OCI-LY3 (cell line): ENCODE measurements around the gene LRRC75B.

Experiments
- H2AFZ ChIP-seq: fragments of 200-600, 300-600 bp; shearing (Covaris generic); 2 replicates; pipeline ENCODE4 v1.6.0; 2014; ENCODE audit warnings: antibody characterized with exemption, low read depth, low read length
- H3K27ac ChIP-seq: fragments of 200-600, 300-600 bp; sonication (generic); 2 replicates; pipeline ENCODE4 v1.5.1; 2014; ENCODE audit warnings: mild to moderate bottlenecking, low read length, moderate library complexity, mixed read lengths
- H3K27me3 ChIP-seq: fragments of 200-600, 300-600 bp; sonication (generic); 2 replicates; pipeline ENCODE4 v1.6.1; 2014; ENCODE audit warnings: low read depth, low read length, mixed read lengths
- H3K36me3 ChIP-seq: fragments of 200-600, 300-600 bp; sonication (generic); replicated peaks from 2 replicates; pipeline ENCODE3; 2014; ENCODE audit warnings: low read depth, low read length, mixed read lengths
- H3K4me1 ChIP-seq: fragments of 300-600, 200-600 bp; sonication (generic); 2 replicates; pipeline ENCODE4 v1.6.1; 2014; ENCODE audit warnings: low read length, mixed read lengths
- H3K4me2 ChIP-seq: fragments of 200-600, 300-600 bp; sonication (generic); 2 replicates; pipeline ENCODE4 v1.6.1; 2014; ENCODE audit warnings: low read length, mixed read lengths
- H3K4me3 ChIP-seq: fragments of 300-600, 200-600 bp; sonication (generic); 2 replicates; pipeline ENCODE4 v1.5.1; 2014; ENCODE audit warnings: antibody characterized with exemption, mild to moderate bottlenecking, low read length, moderate library complexity
- H3K79me2 ChIP-seq: fragments of 300-600, 200-600 bp; shearing (Covaris generic); 2 replicates; pipeline ENCODE4 v1.6.1; 2014; ENCODE audit warnings: mild to moderate bottlenecking, low read length, mixed read lengths
- H3K9ac ChIP-seq: fragments of 300-600, 200-600 bp; shearing (Covaris generic); 2 replicates; pipeline ENCODE4 v1.6.0; 2014; ENCODE audit warnings: mild to moderate bottlenecking, low read length, moderate library complexity
- H3K9me3 ChIP-seq: fragments of 200-600, 300-600 bp; shearing (Covaris generic); 2 replicates; pipeline ENCODE4 v1.6.1; 2014; ENCODE audit warnings: low read length, mixed read lengths; ENCODE audit not compliant: insufficient read depth
- H4K20me1 ChIP-seq: fragments of 200-600, 300-600 bp; sonication (generic); 2 replicates; pipeline ENCODE4 v1.6.1; 2016; ENCODE audit warnings: low read length, mixed read lengths; ENCODE audit not compliant: insufficient read depth
- EZH2phosphoT487 ChIP-seq: fragments of 200-600 bp; shearing (Covaris generic); IDR thresholded peaks from 2 replicates; pipeline ENCODE4 v1.6.1; 2018; ENCODE audit warnings: antibody characterized with exemption, mixed run types, low read depth
- TF ChIP-seq, protein P1 (sequence below): fragments of 200-600, 300-600 bp; sonication (generic); IDR thresholded peaks from 2 replicates; pipeline ENCODE4 v1.5.1; 2014; ENCODE audit warnings: antibody characterized with exemption, low read length, low read depth

Gene LRRC75B

DNA sequence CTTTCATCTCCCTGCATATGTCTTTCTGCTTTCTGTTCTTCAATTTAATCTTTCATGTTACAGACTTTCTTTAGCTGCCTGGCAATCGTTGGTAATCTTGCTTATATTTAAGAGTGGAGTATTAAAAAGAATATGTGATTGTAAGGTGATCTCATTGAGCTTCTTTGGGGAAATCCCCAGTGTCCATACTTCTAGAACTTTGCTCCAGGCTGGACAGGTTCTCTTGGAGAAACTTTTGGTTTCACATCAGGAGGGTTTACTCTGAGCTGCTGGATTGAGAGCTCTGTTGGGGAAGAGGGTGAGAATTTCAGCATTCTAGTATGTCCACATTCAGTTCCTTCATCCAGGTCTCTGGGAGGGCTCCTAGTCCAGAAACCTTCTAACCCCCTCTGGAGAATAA lies 16.1 kb downstream of the LRRC75B start:
- Histone ChIP-seq H2AFZ (no peak overlapping the region), H3K4me3 (no peak overlapping the region), H3K27ac (no peak overlapping the region), H3K79me2 (no peaks in the 10 kb centered on the region), H3K36me3 (peaks cover 42% of the 10 kb centered on the region), H3K9ac (no peak overlapping the region), H3K4me1 (no peaks in the 10 kb centered on the region), H4K20me1 (no peaks in the 10 kb centered on the region), H3K9me3 (no peaks in the 10 kb centered on the region), H3K4me2 (no peak overlapping the region), H3K27me3 (no peaks in the 10 kb centered on the region)
- TF ChIP-seq, protein P1, sequence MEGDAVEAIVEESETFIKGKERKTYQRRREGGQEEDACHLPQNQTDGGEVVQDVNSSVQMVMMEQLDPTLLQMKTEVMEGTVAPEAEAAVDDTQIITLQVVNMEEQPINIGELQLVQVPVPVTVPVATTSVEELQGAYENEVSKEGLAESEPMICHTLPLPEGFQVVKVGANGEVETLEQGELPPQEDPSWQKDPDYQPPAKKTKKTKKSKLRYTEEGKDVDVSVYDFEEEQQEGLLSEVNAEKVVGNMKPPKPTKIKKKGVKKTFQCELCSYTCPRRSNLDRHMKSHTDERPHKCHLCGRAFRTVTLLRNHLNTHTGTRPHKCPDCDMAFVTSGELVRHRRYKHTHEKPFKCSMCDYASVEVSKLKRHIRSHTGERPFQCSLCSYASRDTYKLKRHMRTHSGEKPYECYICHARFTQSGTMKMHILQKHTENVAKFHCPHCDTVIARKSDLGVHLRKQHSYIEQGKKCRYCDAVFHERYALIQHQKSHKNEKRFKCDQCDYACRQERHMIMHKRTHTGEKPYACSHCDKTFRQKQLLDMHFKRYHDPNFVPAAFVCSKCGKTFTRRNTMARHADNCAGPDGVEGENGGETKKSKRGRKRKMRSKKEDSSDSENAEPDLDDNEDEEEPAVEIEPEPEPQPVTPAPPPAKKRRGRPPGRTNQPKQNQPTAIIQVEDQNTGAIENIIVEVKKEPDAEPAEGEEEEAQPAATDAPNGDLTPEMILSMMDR: no peak
- TF ChIP-seq EZH2phosphoT487: no peak

DNA sequence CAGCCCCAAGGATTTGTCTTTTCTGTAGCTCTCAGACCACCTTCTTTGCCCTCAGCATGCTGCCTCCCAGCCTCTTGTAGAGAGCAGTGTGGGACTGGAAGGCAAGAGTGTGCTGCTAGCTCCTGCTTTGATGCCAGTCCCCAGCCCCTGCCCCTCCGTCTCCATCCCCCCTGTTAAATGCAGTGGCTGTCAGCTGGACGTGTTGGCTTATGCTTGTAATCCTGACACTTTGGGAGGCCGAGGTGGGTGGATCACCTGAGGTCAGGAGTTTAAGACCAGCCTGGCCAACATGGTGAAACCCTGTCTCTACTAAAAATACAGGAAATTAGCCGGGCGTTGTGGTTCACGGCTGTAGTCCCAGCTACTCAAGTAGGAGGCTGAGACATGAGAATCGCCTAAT lies 21.6 kb downstream of the LRRC75B start:
- Histone ChIP-seq H2AFZ (no peak overlapping the region), H4K20me1 (peaks cover 10% of the 10 kb centered on the region), H3K9ac (no peak overlapping the region), H3K36me3 (peaks cover 73% of the 10 kb centered on the region), H3K79me2 (peaks cover 30% of the 10 kb centered on the region), H3K27ac (no peak overlapping the region), H3K4me2 (no peak overlapping the region), H3K9me3 (no peaks in the 10 kb centered on the region), H3K27me3 (no peaks in the 10 kb centered on the region), H3K4me3 (no peak overlapping the region), H3K4me1 (no peaks in the 10 kb centered on the region)
- TF ChIP-seq EZH2phosphoT487: no peak
- TF ChIP-seq, protein P1: no peak

DNA sequence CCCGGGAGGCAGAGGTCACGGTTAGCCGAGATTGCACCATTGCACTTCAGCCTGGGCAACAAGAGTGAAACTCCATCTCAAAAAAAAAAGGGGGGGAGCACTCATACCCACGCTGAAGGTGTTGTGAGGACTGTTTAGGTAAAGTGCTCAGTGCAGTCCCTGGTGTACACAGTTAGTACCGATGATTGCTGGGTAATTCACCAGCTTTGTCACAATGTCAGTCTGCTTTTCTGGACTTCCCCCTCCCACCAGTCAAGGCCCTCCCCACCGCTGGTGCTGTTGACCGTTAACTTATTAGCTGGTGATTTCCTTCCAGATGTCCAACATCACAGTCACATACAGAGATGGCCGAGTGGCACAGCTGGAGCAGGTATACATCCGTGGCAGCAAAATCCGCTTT lies 25.2 kb downstream of the LRRC75B start:
- H3K9ac ChIP-seq: no peak overlapping the region
- H3K4me1 ChIP-seq: no peaks in the 10 kb centered on the region
- H3K27ac ChIP-seq: no peak overlapping the region
- H3K36me3 ChIP-seq: peaks cover 68% of the 10 kb centered on the region
- peaks cover 44% of the 10 kb centered on the region for H4K20me1 ChIP-seq
- H3K4me2 ChIP-seq: no peak overlapping the region
- no peak overlapping the region for H2AFZ ChIP-seq
- TF ChIP-seq, protein P1: no peak
- TF ChIP-seq EZH2phosphoT487: no peak
- no peak overlapping the region for H3K4me3 ChIP-seq
- H3K79me2 ChIP-seq: peaks cover 66% of the 10 kb centered on the region
- no peaks in the 10 kb centered on the region for H3K9me3 ChIP-seq
- no peaks in the 10 kb centered on the region for H3K27me3 ChIP-seq

DNA sequence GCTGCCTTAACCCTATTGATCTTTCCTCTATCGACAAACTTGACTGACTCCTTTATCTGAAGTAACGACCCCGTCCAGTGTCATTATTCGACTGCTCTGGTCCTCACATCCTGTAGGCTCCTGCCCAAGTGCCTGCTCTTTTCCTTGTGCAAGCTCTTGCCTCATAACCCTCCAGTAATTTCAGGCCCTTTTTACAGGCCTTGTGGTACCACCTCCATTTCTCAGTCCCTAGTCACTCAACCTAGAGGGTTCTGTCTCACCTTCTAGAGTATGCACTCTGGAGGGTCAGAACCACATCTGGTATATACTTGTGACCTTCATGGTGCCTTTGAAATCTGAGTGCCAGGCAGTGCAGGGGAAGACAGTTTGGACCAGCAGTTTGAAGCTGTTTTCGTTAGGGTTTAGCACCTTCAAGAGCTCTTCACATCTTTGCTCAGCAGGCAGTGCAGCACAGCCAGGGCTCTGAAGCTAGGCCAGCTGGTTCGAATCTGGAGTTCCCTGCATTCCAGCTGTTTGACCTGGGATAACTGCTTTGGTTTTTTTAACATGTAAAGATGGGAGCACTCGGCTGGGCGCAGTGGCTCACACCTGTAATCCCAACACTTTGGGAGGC lies 25.9 kb downstream of the LRRC75B start:
- Histone ChIP-seq H3K79me2 (peaks cover 73% of the 10 kb centered on the region), H3K27ac (no peak overlapping the region), H3K36me3 (peaks cover 67% of the 10 kb centered on the region), H2AFZ (no peak overlapping the region), H4K20me1 (peaks cover 48% of the 10 kb centered on the region), H3K4me3 (no peak overlapping the region), H3K4me2 (no peak overlapping the region), H3K9me3 (no peaks in the 10 kb centered on the region), H3K4me1 (no peaks in the 10 kb centered on the region), H3K27me3 (no peaks in the 10 kb centered on the region), H3K9ac (no peak overlapping the region)
- TF ChIP-seq, protein P1: no peak
